BLaER1 treated with 17β-estradiol and CSF1 and Interleukin-3, amounts not matched to agents 10 nM and 100 nM (cell line): ENCODE results near the gene RALGAPB.

Source experiments
- H3K27ac ChIP-seq, 11 experiments: shearing (Covaris generic); formaldehyde crosslinking; 2 replicates each; pipeline ENCODE4 v1.8.1; 2022
- H3K27me3 ChIP-seq, 11 experiments: shearing (Covaris generic); formaldehyde crosslinking; 2 replicates each; pipeline ENCODE4 v1.8.1; 2022
- H3K36me3 ChIP-seq, 11 experiments: shearing (Covaris generic); formaldehyde crosslinking; 2 replicates each; pipeline ENCODE4 v1.8.1; 2022
- H3K4me1 ChIP-seq, 10 experiments: shearing (Covaris generic); formaldehyde crosslinking; 2 replicates each; pipeline ENCODE4 v1.8.1; 2022
- H3K4me2 ChIP-seq, 11 experiments: shearing (Covaris generic); formaldehyde crosslinking; 2 replicates each; pipeline ENCODE4 v1.8.1; 2022
- H3K4me3 ChIP-seq, 10 experiments: shearing (Covaris generic); formaldehyde crosslinking; 2 replicates each; pipeline ENCODE4 v1.8.1; 2022
- H3K9ac ChIP-seq, 11 experiments: shearing (Covaris generic); formaldehyde crosslinking; 2 replicates each; pipeline ENCODE4 v1.8.1; 2022
- H3K9me3 ChIP-seq, 11 experiments: shearing (Covaris generic); formaldehyde crosslinking; replicated peaks in 1 of 11; 2 replicates each; pipeline ENCODE4 v1.8.1; 2022
- H4K20me1 ChIP-seq, 11 experiments: shearing (Covaris generic); formaldehyde crosslinking; 2 replicates each; pipeline ENCODE4 v1.8.1; 2022
- Cebpa-rat ChIP-seq, 11 experiments: shearing (Covaris generic); IDR thresholded peaks; 2 replicates each; pipeline ENCODE4 v1.8.1; 2022

Gene RALGAPB

DNA sequence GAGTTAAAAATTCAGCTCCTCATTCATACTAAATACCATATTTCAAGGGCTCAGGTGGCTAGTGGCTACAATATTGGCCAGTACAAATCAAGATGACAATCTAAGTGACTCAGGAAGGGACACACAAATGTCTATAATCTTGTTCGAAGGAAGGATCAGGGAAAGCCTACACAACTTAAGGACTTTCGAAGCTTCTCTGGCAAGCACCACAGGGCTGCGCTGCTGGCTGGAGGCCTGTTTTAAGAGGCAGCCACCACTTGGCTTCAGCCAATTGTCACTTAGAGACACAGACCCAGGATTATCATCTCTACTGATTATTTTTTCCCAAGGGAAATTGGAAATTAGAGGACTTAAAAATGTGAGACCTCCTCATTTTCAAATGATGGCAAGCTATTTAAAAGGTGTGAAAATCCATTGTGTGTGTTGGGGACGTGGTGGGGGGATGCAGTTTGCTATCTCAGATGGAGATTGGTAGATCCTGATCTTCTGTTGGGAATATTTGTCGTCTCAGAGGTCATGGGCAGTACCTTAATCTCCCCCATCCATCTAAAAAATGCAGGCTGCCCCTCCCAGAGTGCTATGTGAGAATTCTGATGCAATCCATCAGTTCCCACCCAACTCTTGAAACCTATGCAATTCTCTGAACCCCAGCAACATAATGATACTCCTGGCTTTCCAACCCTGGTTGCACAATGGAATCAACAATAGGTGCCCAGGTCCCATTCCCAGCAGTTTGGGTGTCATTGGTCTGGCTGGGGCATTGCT lies 140.3 kb downstream of the RALGAPB start:
- Histone ChIP-seq H4K20me1 (no peaks in the 10 kb centered on the region), H3K4me1 (peaks cover 0 to 5% (median 0%) of the 10 kb centered on the region in 10 experiments; a peak in 5 of 20 replicates), H3K27me3 (no peaks in the 10 kb centered on the region), H3K9ac (no peak overlapping the region), H3K9me3 (no peaks in the 10 kb centered on the region), H3K4me3 (no peak overlapping the region), H3K36me3 (no peaks in the 10 kb centered on the region), H3K27ac (no peak overlapping the region), H3K4me2 (no peak overlapping the region)
- TF ChIP-seq Cebpa-rat (IDR thresholded peaks at IDR 0.05), result no peak

DNA sequence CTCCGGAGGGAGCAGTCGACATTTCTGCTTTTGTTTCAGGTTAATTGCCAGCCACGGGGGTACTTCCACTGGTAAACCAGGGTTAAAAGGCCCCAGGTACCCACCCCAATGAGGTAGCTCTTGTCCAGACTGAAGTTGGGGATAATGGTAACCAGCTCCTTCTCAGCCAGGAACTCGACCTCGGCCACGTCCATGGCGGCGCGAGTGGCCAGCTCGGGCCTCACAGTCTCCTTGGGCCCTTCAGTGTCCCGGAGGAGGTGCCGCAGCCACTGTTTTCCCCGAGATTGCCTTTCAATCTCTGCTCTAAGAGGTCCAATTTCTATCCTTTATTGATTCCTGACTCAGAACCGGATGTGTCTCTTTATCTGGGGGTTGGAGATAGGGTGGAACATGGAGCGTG lies 142.6 kb downstream of the RALGAPB start:
- Histone ChIP-seq H3K4me1 (no peaks in the 10 kb centered on the region), H3K9me3 (no peaks in the 10 kb centered on the region), H3K9ac (no peak overlapping the region), H3K4me3 (no peak overlapping the region), H3K27me3 (no peaks in the 10 kb centered on the region), H3K27ac (no peak overlapping the region), H3K36me3 (no peaks in the 10 kb centered on the region), H4K20me1 (no peaks in the 10 kb centered on the region), H3K4me2 (no peak overlapping the region)
- TF ChIP-seq Cebpa-rat (IDR thresholded peaks at IDR 0.05), result no peak

DNA sequence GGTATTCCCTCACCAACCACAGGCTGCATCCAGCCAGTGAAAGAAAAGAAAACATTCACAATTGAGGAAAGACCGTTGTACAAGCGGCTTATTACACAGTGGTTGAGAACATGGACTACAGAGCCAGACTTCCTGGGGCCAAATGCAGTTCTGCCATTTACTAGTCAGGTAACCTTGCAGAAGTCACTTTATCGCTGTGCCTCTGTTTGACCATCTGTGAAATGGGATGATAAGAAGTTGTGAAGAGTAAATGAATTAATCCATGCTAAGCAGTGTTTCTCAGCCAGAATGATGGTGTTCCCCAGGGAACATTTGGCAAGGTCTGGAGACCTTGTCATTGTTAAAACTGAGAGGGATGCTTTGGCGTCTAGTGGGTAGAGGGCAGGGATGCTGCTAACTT lies 143.8 kb downstream of the RALGAPB start:
- no peaks in the 10 kb centered on the region for H3K27me3 ChIP-seq
- no peak overlapping the region for H3K4me3 ChIP-seq
- H3K27ac ChIP-seq, result no peak overlapping the region
- no peak overlapping the region for H3K4me2 ChIP-seq
- no peaks in the 10 kb centered on the region for H4K20me1 ChIP-seq
- H3K36me3 ChIP-seq, result no peaks in the 10 kb centered on the region
- no peaks in the 10 kb centered on the region for H3K9me3 ChIP-seq
- no peak overlapping the region for H3K9ac ChIP-seq
- no peak for TF ChIP-seq Cebpa-rat (IDR thresholded peaks at IDR 0.05)
- H3K4me1 ChIP-seq, result no peaks in the 10 kb centered on the region

DNA sequence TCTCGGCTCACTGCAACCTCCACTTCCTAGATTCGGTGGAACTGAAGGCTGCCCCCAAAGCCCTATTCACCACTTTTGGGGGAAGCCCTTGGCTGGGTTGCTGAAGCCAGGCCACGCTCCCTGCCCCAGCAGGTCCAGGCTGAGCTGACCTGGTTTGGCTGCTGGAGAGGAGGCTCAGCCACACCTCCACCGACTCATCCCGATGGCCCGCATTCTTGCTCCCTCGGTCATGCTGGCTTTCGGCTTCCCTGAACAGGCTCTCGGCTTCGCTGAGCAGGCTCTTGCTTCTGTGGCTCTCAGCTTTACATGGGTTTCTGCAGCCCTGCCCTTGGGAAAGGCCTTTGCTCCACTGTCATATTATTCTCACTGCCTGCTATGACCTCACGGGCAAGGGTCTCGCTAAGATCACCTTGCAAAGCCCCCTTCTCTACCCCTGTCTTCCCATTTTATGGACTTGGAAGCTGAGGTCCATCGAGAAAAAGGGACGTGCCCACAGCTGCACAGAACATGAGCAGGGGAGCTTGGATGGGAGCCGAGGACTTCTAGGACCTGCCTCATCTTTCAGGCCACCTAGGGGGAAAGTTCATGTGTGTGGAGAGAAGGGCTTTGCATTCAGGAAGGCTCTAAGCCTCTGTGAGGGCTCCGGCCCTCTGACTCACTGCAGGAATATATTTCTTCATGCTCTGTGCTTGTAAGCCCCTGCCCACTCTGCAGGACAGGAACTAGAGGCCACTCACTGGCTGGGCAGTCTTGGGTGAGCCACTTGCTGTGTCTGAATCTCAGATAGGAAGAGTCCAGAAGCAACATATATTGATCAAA lies 144.6 kb downstream of the RALGAPB start:
- no peak overlapping the region for H3K9ac ChIP-seq
- H3K27ac ChIP-seq, result no peak overlapping the region
- no peak for TF ChIP-seq Cebpa-rat (IDR thresholded peaks at IDR 0.05)
- no peaks in the 10 kb centered on the region for H3K4me1 ChIP-seq
- no peaks in the 10 kb centered on the region for H3K27me3 ChIP-seq
- H3K4me2 ChIP-seq, result no peak overlapping the region
- no peak overlapping the region for H3K4me3 ChIP-seq
- no peaks in the 10 kb centered on the region for H3K9me3 ChIP-seq
- no peaks in the 10 kb centered on the region for H3K36me3 ChIP-seq
- H4K20me1 ChIP-seq, result no peaks in the 10 kb centered on the region

DNA sequence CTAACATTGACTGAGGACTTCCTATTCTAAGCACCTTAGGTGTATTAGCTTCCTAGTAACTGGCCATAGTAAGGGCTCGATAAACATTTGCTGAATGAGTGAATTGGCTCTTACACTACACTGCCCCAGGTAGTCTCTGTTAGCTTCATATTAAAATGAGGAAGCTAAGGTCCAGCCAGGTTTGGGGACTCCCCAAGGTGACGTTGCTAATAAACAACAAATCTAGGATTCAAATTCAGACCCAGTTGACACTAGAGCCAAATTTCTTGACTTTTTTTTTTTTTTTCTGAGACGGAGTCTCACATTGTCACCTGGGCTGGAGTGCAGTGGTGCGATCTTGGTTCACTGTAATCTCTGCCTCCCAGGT lies 145.2 kb downstream of the RALGAPB start:
- H3K4me1 ChIP-seq, result no peaks in the 10 kb centered on the region
- no peaks in the 10 kb centered on the region for H3K36me3 ChIP-seq
- H3K9ac ChIP-seq, result no peak overlapping the region
- H3K4me3 ChIP-seq, result no peak overlapping the region
- H3K9me3 ChIP-seq, result no peaks in the 10 kb centered on the region
- TF ChIP-seq Cebpa-rat (IDR thresholded peaks at IDR 0.05), result no peak
- no peaks in the 10 kb centered on the region for H4K20me1 ChIP-seq
- H3K4me2 ChIP-seq, result no peak overlapping the region
- H3K27ac ChIP-seq, result no peak overlapping the region
- H3K27me3 ChIP-seq, result no peaks in the 10 kb centered on the region

DNA sequence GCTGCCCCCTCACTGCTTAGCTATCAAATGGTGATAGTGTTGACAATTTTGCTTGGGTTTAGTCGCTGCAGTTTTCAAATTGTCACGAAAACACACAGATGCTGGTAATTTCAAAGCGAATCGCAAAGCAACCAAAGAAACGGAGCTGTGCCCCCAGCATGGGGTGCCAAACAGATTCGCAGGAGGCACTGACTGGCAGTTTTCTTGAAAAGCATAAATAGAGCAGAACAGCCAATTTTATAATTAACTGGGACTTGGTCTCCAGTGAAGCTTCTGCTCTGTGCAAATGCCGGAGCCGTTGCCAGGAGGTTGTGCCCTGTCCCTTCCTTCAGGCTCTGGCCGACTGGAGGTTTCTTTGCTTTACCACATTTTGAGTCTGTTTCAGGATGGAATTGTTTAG lies 147.8 kb downstream of the RALGAPB start:
- Histone ChIP-seq H3K4me3 (no peak overlapping the region), H3K4me1 (no peaks in the 10 kb centered on the region), H3K4me2 (no peak overlapping the region), H3K27me3 (no peaks in the 10 kb centered on the region), H3K27ac (no peak overlapping the region), H4K20me1 (no peaks in the 10 kb centered on the region), H3K9me3 (no peaks in the 10 kb centered on the region), H3K9ac (no peak overlapping the region), H3K36me3 (no peaks in the 10 kb centered on the region)
- no peak for TF ChIP-seq Cebpa-rat (IDR thresholded peaks at IDR 0.05)

DNA sequence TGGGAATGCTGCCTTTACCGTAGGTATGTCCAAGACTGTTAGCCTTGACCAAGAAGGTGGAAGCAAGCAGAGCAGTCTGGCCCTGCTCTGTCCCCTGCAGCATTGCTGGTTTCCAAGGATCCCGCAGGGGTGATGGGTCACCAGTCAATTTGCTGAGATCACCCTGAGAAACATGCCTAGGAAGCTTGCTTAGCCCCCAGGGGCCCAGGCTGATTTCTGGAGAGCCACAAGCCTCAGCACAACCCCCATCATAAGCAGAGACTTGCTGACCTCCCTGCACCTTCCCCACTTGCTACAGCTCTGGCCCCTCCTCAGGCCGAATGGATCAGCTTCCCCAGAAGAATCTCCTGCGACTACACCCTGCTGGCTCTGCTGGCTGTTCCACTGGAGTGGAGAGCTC lies 150.4 kb downstream of the RALGAPB start:
- no peaks in the 10 kb centered on the region for H3K4me1 ChIP-seq
- H3K4me3 ChIP-seq, result no peak overlapping the region
- no peak for TF ChIP-seq Cebpa-rat (IDR thresholded peaks at IDR 0.05)

DNA sequence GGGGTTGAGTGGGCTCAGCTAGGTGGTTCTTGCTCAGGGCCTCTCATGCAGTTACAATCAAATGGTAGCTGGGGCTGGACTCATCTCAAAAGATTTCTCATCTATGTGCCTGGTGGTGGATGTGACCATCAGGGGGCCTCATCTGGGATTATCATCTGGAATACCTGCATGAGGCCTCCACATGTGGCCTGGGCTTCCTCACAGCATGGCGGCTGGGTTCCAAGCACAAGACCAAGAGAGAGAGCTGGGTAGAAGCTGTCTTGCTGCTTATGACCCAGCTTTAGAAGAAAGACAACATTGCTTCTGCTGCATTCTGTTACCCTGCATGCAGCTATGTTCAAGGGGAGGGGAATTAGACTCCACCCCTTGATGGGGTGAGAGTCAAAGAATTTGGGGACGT lies 151.4 kb downstream of the RALGAPB start:
- H3K27me3 ChIP-seq, result no peaks in the 10 kb centered on the region
- no peaks in the 10 kb centered on the region for H3K36me3 ChIP-seq
- no peaks in the 10 kb centered on the region; a peak in 1 of 20 replicates for H3K4me1 ChIP-seq
- no peaks in the 10 kb centered on the region for H4K20me1 ChIP-seq
- H3K9me3 ChIP-seq, result no peaks in the 10 kb centered on the region
- no peak overlapping the region for H3K4me2 ChIP-seq
- H3K27ac ChIP-seq, result no peak overlapping the region
- no peak for TF ChIP-seq Cebpa-rat (IDR thresholded peaks at IDR 0.05)
- H3K9ac ChIP-seq, result no peak overlapping the region
- no peak overlapping the region for H3K4me3 ChIP-seq

More for the DNA sequence above, 150.4 kb downstream of the RALGAPB start:
- Histone ChIP-seq H4K20me1 (no peaks in the 10 kb centered on the region), H3K9me3 (no peaks in the 10 kb centered on the region), H3K27me3 (no peaks in the 10 kb centered on the region), H3K36me3 (no peaks in the 10 kb centered on the region), H3K4me2 (no peak overlapping the region), H3K27ac (no peak overlapping the region), H3K9ac (no peak overlapping the region)

DNA sequence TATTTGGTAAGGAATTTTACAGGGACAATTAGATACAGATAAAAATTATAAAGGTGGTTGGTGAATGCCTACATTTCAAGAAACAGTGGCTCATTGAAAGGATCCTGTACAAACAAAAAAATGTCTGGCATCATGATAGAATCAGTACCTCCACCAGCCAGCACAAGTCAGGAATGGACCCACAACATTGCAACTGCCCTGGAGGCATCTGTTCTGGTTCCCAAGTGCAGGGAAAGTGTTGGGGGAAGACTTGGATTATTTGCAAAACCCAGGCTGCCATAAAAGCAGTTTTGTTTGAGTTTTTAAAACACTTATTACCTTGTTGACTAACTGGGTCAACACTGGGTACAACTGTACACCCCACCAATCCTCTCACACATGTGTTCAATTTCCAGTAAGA lies 153.3 kb downstream of the RALGAPB start:
- no peaks in the 10 kb centered on the region for H3K9me3 ChIP-seq
- H3K4me2 ChIP-seq, result no peak overlapping the region

More for the DNA sequence above, 153.3 kb downstream of the RALGAPB start:
- no peaks in the 10 kb centered on the region for H3K36me3 ChIP-seq
- no peak for TF ChIP-seq Cebpa-rat (IDR thresholded peaks at IDR 0.05)
- H3K27ac ChIP-seq, result no peak overlapping the region
- no peaks in the 10 kb centered on the region for H4K20me1 ChIP-seq
- no peaks in the 10 kb centered on the region for H3K27me3 ChIP-seq
- H3K4me3 ChIP-seq, result no peak overlapping the region
- peaks cover 0 to 5% (median 0%) of the 10 kb centered on the region in 10 experiments; a peak in 3 of 20 replicates for H3K4me1 ChIP-seq
- no peak overlapping the region for H3K9ac ChIP-seq
